Spinal cord (tissue), 10 donors: ENCODE results near the gene HINFP. TPM values are rescaled to one million over a fixed set of nuclear protein-coding genes. Genes with fewer than 3 reads are reported as not detected.

Source experiments
- DNase-seq, 6 donors: peaks; one replicate each; pipeline versions ENCODE4 v3.0.0 to v3.0.0-alpha.2; 2013 to 2015; ENCODE audit warnings: low spot score in 6 of 6, low read depth in 4 of 6
- H3K27ac ChIP-seq: one replicate; pipeline ENCODE4 v1.5.1; 2013; ENCODE audit warnings: low read depth, low read length, control low read depth
- H3K27me3 ChIP-seq: one replicate; pipeline ENCODE4 v1.6.1; 2013; ENCODE audit warnings: low read length; ENCODE audit not compliant: control insufficient read depth, insufficient read depth
- H3K36me3 ChIP-seq: one replicate; pipeline ENCODE4 v1.6.1; 2013; ENCODE audit warnings: low read length; ENCODE audit not compliant: control insufficient read depth, insufficient read depth
- H3K4me1 ChIP-seq: one replicate; pipeline ENCODE4 v1.6.1; 2013; ENCODE audit warnings: low read length; ENCODE audit not compliant: control insufficient read depth, insufficient read depth
- H3K4me3 ChIP-seq: one replicate; pipeline ENCODE4 v1.5.1; 2013; ENCODE audit warnings: low read depth, low read length, control low read depth
- H3K9me3 ChIP-seq: one replicate; pipeline ENCODE4 v1.6.1; 2013; ENCODE audit warnings: low read length; ENCODE audit not compliant: control insufficient read depth, insufficient read depth
- WGBS: methylation state at CpG from one replicate; pipeline ENCODE4 v1.1.5; 2013; ENCODE audit warnings: missing lambda C conversion rate; ENCODE audit not compliant: insufficient coverage; 5-methylcytosine and 5-hydroxymethylcytosine counted together
- polyA plus RNA-seq, 2 donors: library from polyadenylated mRNA; unstranded; fragments of 120-200 nt; gene quantifications; one replicate each; pipeline ENCODE4 v1.2.1, GENCODE V29; 2013; ENCODE audit not compliant: insufficient read length in 2 of 2
- total RNA-seq, 2 donors: library from RNA; depleted of rRNA in 1 of 2; stranded (reverse); fragments of 120-200 nt in 1 of 2; fragments of >200 nt in 1 of 2; gene quantifications; one replicate each; pipeline versions ENCODE4 v1.2.3 to v1.2.4, GENCODE V29; 2013 to 2014
- donor health status: healthy.

The HINFP gene
- total and polyA plus RNA-seq, 4 donors, result 15.5 to 38.4 (median 24.5) TPM

DNA sequence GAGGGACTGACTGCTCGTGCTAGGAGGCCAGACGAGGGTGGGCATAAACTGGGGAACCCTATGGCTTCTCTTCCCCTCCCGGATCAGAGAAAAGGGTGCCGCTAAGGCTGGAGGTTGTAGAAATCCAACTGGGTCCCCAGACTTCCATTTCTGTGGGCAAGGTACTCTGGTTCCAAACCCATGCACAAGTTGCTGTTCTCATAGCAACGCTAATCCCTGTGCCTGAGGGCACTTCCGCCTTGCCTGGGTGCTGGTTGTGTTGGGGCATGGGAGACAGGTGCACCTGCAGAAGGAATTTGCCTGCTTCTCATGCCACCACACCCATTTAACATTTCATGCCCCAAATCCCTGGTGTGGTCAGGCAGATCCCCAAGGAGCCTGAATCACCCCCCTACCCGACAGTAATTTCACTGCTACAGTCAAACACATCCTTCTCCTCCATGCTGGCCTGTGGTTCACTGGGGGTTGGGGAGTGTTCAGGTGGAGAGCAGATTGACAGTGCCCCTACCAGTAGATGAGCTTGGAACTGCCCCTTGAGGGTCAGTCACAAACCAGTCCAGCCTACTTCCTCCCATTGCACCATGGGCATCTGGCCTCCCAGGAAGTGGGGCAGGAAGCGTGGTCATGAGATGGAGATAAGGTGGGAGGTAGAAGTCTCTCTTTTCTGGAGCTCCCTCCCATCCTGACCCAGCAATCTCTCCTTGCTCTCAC lies 13.1 kb upstream of the HINFP start:
- Histone ChIP-seq H3K9me3 (no peaks in the 10 kb centered on the region), H3K4me1 (peaks cover 28% of the 10 kb centered on the region), H3K27me3 (no peaks in the 10 kb centered on the region), H3K4me3 (peak overlapping the region; percentile 68), H3K27ac (no peak overlapping the region), H3K36me3 (peaks cover 28% of the 10 kb centered on the region)
- 0% methylated on average over 4 of the region's 8 CpGs for WGBS
- DNase-seq, result peak in 1 of 6 donors; percentile 30

DNA sequence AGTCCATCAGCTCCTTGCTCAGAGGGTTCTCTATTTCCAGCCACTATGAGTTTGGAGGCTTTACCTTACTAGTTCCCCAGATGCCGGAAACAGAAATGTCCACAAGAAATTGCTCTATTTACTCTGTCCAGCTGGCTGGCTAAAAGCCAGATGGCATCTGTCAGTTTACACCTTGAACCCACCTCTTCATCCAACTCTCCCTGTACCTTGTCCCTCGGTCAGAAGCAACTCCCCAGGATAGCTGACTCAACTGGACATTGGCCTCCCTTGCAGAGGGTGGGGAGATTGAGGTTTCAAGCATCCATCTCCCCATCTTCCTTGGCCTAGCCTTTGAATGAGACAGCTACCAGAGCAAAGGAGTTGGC lies 12.5 kb upstream of the HINFP start:
- no peaks in the 10 kb centered on the region for H3K9me3 ChIP-seq
- peaks cover 26% of the 10 kb centered on the region for H3K4me1 ChIP-seq
- WGBS, result 100% methylated on average over 1 of the region's 2 CpGs
- DNase-seq, result no peak
- H3K27me3 ChIP-seq, result no peaks in the 10 kb centered on the region
- H3K36me3 ChIP-seq, result peaks cover 34% of the 10 kb centered on the region
- H3K4me3 ChIP-seq, result peak overlapping the region; percentile 68
- H3K27ac ChIP-seq, result no peak overlapping the region

DNA sequence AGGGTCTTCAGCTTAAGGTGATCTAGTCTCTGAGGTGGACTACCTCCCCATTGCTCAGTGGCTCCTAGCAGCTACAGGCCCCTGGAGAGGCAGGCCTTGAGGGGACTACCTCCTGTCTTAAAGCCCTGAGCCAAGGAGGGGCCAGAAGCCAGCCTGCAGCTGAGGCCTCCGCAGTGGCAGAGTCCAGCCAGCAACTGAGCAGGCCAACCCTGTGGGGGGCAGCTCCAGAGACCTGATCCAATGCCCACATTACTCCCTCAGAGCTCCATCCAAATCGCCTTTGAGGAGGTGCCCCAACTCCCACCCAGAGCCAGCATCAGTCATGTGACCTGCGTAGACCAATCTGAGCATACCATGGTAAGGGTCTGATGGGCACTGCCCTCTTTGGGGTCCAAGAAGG lies 11.5 kb upstream of the HINFP start:
- Histone ChIP-seq H3K4me1 (peaks cover 26% of the 10 kb centered on the region), H3K9me3 (no peaks in the 10 kb centered on the region), H3K36me3 (peaks cover 43% of the 10 kb centered on the region), H3K27ac (no peak overlapping the region), H3K4me3 (no peak overlapping the region), H3K27me3 (no peaks in the 10 kb centered on the region)
- WGBS, result 90% methylated on average over 2 of the region's 3 CpGs
- no peak for DNase-seq

DNA sequence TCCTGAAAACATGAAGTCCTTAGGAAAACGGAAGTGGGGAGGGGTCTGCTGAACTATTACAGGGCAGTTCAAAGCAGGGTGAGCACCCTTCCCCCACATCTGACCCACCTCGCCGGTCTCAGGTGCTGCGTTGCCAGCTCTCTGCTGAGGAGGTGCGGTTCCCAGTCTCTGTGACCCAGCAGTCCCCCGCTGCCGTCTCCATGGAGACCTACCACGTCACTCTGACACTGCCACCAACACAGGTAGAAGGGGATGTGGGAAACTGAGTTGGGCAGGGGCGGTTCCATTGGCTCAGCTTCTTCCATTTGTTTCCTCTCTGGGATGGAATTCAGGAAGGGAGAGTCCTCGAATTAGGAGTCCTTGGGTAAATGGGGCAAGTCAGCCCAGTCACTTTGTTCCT lies 10.9 kb upstream of the HINFP start:
- Histone ChIP-seq H3K9me3 (no peaks in the 10 kb centered on the region), H3K36me3 (peaks cover 47% of the 10 kb centered on the region), H3K4me1 (peaks cover 26% of the 10 kb centered on the region), H3K4me3 (no peak overlapping the region), H3K27ac (no peak overlapping the region), H3K27me3 (no peaks in the 10 kb centered on the region)
- WGBS, result 89% methylated on average over 1 of the region's 10 CpGs
- DNase-seq, result no peak

DNA sequence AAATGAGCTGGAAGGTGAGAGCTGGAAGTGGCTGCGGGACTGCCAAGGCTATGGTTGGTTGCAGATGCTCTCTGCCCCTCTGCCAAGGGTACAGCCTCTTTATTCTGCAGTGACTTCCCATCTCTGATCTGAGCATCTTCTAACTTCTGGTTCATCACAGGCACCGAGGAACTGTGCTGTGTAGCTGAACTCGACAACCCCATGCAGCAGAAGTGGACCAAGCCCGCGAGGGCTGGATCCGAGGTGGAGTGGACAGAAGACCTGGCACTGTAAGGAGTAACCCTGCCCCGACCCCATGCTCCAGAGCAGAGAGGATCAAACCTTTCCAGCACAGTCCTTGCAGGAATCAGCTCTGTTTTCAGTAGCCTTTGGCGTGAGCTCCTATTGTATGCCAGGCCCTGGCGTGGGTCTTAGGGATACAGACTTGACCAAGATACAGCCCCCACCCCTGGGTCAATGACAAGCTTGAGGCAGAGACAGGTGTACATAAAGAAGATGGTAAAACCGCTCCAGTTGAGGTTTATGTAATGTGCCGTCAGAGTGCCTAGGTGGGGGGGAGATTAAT lies 9.9 kb upstream of the HINFP start:
- 91% methylated on average over 10 of the region's 11 CpGs for WGBS
- H3K27me3 ChIP-seq, result no peaks in the 10 kb centered on the region

DNA sequence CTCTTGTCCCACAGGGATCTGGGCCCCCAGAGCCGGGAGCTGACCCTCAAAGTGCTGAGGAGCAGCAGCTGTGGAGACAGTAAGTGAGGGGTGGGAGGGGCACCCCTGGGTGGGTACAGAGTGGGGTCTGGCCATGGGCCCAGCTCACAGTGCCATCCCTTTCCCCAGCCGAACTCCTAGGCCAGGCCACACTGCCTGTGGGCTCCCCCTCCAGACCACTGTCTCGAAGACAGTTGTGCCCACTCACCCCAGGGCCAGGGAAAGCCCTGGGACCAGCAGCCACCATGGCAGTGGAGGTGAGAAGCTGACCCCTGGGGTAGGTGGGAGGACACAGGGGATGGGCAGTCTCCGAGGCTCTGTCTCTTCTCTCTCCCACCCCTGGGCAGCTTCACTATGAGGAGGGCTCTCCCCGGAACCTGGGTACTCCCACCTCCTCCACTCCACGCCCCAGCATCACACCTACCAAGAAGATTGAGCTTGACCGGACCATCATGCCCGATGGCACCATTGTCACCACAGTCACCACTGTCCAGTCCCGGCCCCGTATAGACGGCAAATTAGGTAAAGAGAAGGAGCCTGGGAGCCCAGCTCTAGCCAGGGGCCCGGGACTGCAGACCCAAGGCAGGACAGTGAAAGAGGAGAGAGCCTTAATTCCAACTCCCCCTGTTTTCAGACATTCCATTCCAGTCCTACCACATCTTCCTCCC lies 8.9 kb upstream of the HINFP start:
- 97% methylated on average over 10 of the region's 12 CpGs for WGBS
- peaks cover 61% of the 10 kb centered on the region for H3K36me3 ChIP-seq
- no peaks in the 10 kb centered on the region for H3K9me3 ChIP-seq
- DNase-seq, result no peak
- no peak overlapping the region for H3K4me3 ChIP-seq
- H3K4me1 ChIP-seq, result peaks cover 18% of the 10 kb centered on the region
- H3K27ac ChIP-seq, result no peak overlapping the region
- H3K27me3 ChIP-seq, result no peaks in the 10 kb centered on the region

More for the DNA sequence above, 9.9 kb upstream of the HINFP start:
- H3K4me3 ChIP-seq, result no peak overlapping the region
- H3K27ac ChIP-seq, result no peak overlapping the region
- H3K4me1 ChIP-seq, result peaks cover 24% of the 10 kb centered on the region
- no peak for DNase-seq
- no peaks in the 10 kb centered on the region for H3K9me3 ChIP-seq
- peaks cover 58% of the 10 kb centered on the region for H3K36me3 ChIP-seq

DNA sequence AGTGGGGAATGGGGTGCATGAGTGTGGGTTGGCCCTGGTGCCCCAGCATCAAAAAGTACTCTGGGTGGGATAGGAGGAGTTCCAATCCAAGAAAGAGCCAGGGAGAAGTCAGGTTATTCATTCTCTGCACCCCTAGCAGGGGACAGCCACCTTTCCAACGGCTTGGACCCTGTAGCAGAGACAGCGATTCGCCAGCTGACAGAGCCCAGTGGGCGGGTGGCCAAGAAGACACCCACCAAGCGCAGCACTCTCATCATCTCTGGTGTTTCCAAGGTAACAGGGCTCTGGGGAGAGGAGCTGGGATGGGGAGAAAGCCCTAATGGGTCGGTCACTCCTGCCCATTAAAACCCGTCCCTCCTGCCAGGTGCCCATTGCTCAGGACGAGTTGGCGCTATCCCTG lies 7.7 kb upstream of the HINFP start:
- DNase-seq, result no peak
- no peak overlapping the region for H3K4me3 ChIP-seq
- WGBS, result 84% methylated on average over 9 of the region's 9 CpGs
- peaks cover 9% of the 10 kb centered on the region for H3K4me1 ChIP-seq
- no peak overlapping the region for H3K27ac ChIP-seq
- H3K9me3 ChIP-seq, result no peaks in the 10 kb centered on the region
- H3K36me3 ChIP-seq, result peaks cover 61% of the 10 kb centered on the region
- H3K27me3 ChIP-seq, result no peaks in the 10 kb centered on the region

DNA sequence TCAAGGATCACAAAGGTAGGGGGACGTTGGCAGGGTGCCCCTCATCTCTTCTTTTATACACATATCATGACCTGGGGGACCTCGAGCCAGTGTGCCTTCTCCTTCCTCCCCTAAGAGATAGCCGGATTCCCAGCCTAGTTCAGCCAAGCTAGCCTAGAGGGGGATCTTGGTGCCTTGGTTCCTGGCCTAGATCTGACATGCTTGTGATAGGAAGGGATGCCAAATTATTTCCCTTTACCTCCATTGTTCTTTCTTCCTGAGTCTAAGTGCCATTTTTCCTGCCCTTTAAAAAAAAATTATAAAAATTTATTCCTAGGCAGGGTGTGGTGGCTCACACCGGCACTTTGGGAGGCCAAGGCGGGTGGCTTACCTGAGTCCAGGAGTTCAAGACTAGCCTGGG lies 7.0 kb upstream of the HINFP start:
- peaks cover 3% of the 10 kb centered on the region for H3K4me1 ChIP-seq
- H3K9me3 ChIP-seq, result no peaks in the 10 kb centered on the region
- DNase-seq, result no peak
- peaks cover 61% of the 10 kb centered on the region for H3K36me3 ChIP-seq
- H3K4me3 ChIP-seq, result no peak overlapping the region
- H3K27me3 ChIP-seq, result no peaks in the 10 kb centered on the region
- WGBS, result 100% methylated on average over 2 of the region's 5 CpGs
- H3K27ac ChIP-seq, result no peak overlapping the region

DNA sequence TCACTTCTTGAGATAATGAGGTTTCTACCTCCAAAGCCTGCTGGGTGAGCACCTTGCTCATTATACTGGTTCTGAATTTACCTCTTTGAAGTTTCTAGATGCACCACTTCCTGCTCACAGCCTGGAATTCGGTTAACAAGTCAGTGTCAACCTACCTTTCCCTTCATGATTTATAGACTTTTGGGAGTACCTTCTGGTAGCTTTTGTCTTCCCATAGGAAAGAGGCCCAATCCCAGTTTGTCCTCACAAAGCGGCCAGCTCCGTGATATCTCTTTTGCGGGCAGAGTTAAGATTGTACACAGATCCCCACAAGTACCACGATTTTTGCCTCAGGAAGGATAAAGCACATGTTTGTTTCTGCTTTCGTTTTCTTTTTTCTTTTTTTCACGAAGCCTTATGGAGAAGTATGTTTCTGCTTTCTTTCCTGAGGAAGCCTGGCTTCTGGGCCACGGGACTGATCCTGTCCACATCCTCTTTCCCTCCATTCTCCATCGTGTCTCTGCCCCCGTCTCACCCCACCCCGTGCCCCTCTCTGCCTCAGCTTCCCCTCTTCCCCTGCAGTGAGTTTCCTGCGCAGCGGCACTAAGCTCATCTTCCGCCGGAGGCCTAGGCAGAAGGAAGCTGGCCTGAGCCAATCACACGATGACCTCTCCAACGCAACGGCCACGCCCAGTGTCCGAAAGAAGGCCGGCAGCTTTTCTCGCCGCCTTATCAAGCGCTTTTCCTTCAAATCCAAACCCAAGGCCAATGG lies 5.7 kb upstream of the HINFP start:
- Histone ChIP-seq H3K27me3 (no peaks in the 10 kb centered on the region), H3K4me3 (no peak overlapping the region), H3K4me1 (peaks cover 4% of the 10 kb centered on the region), H3K27ac (no peak overlapping the region), H3K36me3 (peaks cover 54% of the 10 kb centered on the region), H3K9me3 (no peaks in the 10 kb centered on the region)
- DNase-seq, result no peak
- WGBS, result 59% methylated on average over 20 of the region's 24 CpGs
